ENCODE measurements around the gene LGALS4.
"Not testable (repeated sequence)": the region's sequence is repeated elsewhere in the genome, so short reads cannot be mapped to it uniquely, and the experiment has no call there.

The LGALS4 gene

GRCh38 chr19:38770228-38770948, 42.4 kb downstream of the LGALS4 start:
- DNase-seq: not testable (repeated sequence)

GRCh38 chr19:38769635-38770211, 43.0 kb downstream of the LGALS4 start:
- peak; percentile 74 for DNase-seq

- no peak for DNase-seq
Observed at GRCh38 chr19:38766276-38767047, 46.3 kb downstream of the LGALS4 start.

- no peak for DNase-seq
Observed at GRCh38 chr19:38765214-38765613, 47.5 kb downstream of the LGALS4 start.

- DNase-seq: no peak
Observed at GRCh38 chr19:38763795-38764220, 48.9 kb downstream of the LGALS4 start.

GRCh38 chr19:38761884-38762389, 50.8 kb downstream of the LGALS4 start:
- DNase-seq: not testable (repeated sequence)

- DNase-seq: not testable (repeated sequence)
Observed at GRCh38 chr19:38760805-38761517, 51.8 kb downstream of the LGALS4 start.

GRCh38 chr19:38759590-38760003, 53.1 kb downstream of the LGALS4 start:
- DNase-seq: no peak

GRCh38 chr19:38754196-38754595, 58.5 kb downstream of the LGALS4 start:
- DNase-seq: not testable (repeated sequence)

- DNase-seq: not testable (repeated sequence)
Observed at GRCh38 chr19:38753783-38754182, 59.0 kb downstream of the LGALS4 start.

Data from fibroblast of skin of back (primary cell).